GM18520 (cell line): ENCODE results near the gene OXSM.

ENCODE experiments used
- ATAC-seq: cut with Tn5 transposase; IDR thresholded peaks from one replicate; pipeline ENCODE4 v1.9.1; 2021; ENCODE audit not compliant: unreplicated experiment

The OXSM gene

GRCh38 chr3:25789596-25790556, at the start of gene OXSM:
Gene OXSM (plus strand): TSS chr3:25790090. CDS start chr3:25791021, 931 bp downstream.
- ATAC-seq: peak; percentile 87

GRCh38 chr3:25744470-25744869, 45.4 kb upstream of the OXSM start:
- no peak for ATAC-seq

GRCh38 chr3:25747033-25747432, 42.9 kb upstream of the OXSM start:
- no peak for ATAC-seq

GRCh38 chr3:25748189-25748588, 41.7 kb upstream of the OXSM start:
- no peak for ATAC-seq

GRCh38 chr3:25749031-25749581, 40.8 kb upstream of the OXSM start:
- no peak for ATAC-seq

GRCh38 chr3:25751048-25751447, 38.8 kb upstream of the OXSM start:
- no peak for ATAC-seq

- ATAC-seq: no peak
Measured at GRCh38 chr3:25751725-25752124, 38.2 kb upstream of the OXSM start.

GRCh38 chr3:25768851-25769250, 21.0 kb upstream of the OXSM start:
- peak; percentile 90 for ATAC-seq

GRCh38 chr3:25775936-25776335, 14.0 kb upstream of the OXSM start:
- ATAC-seq: peak; percentile 90

GRCh38 chr3:25780618-25781017, 9.3 kb upstream of the OXSM start:
- no peak for ATAC-seq

GRCh38 chr3:25781145-25781757, 8.6 kb upstream of the OXSM start:
- ATAC-seq: no peak

GRCh38 chr3:25781758-25782594, 7.9 kb upstream of the OXSM start:
- peak; percentile 67 for ATAC-seq

GRCh38 chr3:25782636-25782937, 7.3 kb upstream of the OXSM start:
- no peak for ATAC-seq

GRCh38 chr3:25782938-25783660, 6.8 kb upstream of the OXSM start, which contains the start of gene NGLY1:
Gene NGLY1 (minus strand): TSS chr3:25783443. CDS start chr3:25783390, 53 bp downstream.
- ATAC-seq: peak; percentile 54

- peak; percentile 0 for ATAC-seq
Measured at GRCh38 chr3:25783661-25784512, 6.0 kb upstream of the OXSM start.

GRCh38 chr3:25784971-25785370, 4.9 kb upstream of the OXSM start:
- ATAC-seq: no peak

GRCh38 chr3:25785826-25786225, 4.1 kb upstream of the OXSM start:
- no peak for ATAC-seq

- no peak for ATAC-seq
Measured at GRCh38 chr3:25787689-25788088, 2.2 kb upstream of the OXSM start.

GRCh38 chr3:25789209-25789595, 688 bp upstream of the OXSM start:
- no peak for ATAC-seq

GRCh38 chr3:25801786-25802185, 11.9 kb downstream of the OXSM start:
- ATAC-seq: no peak
